ENCODE results near the gene KLHL42.
"Not testable (repeated sequence)": the region's sequence is repeated elsewhere in the genome, so short reads cannot be mapped to it uniquely, and the experiment has no call there.

Gene KLHL42

GRCh38 chr12:27843714-27844245 is 63.7 kb downstream of the KLHL42 start:
- ChIA-PET POLR2A (no interaction called here), CTCF (interaction anchor here (0.6 kb wide), 1 partner anchor 53 kb away, joined by 3 read pairs; no protein-coding TSS in a partner anchor)
- no peak for DNase-seq (ENCODE audit: extremely low spot score)
- TF ChIP-seq SUZ12 (IDR thresholded peaks at IDR 0.05), result no peak
- no peak for TF ChIP-seq TARDBP (IDR thresholded peaks at IDR 0.05)
- no peak for TF ChIP-seq FOXK2 (IDR thresholded peaks at IDR 0.05)
- no peak for TF ChIP-seq CTBP1 (IDR thresholded peaks at IDR 0.05; ENCODE audit: borderline replicate concordance)
- TF ChIP-seq SP1 (IDR thresholded peaks at IDR 0.05), result no peak
- no peak for TF ChIP-seq ARNT (IDR thresholded peaks at IDR 0.05)
- TF ChIP-seq, protein P1, sequence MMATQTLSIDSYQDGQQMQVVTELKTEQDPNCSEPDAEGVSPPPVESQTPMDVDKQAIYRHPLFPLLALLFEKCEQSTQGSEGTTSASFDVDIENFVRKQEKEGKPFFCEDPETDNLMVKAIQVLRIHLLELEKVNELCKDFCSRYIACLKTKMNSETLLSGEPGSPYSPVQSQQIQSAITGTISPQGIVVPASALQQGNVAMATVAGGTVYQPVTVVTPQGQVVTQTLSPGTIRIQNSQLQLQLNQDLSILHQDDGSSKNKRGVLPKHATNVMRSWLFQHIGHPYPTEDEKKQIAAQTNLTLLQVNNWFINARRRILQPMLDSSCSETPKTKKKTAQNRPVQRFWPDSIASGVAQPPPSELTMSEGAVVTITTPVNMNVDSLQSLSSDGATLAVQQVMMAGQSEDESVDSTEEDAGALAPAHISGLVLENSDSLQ (IDR thresholded peaks at IDR 0.05), result 0 out of 2 replicates have a peak, but pooled peaks have one; percentile 19

- DNase-seq (ENCODE audit: extremely low spot score), result no peak
- TF ChIP-seq SUZ12 (IDR thresholded peaks at IDR 0.05), result no peak
- no peak for TF ChIP-seq ELF4 (IDR thresholded peaks at IDR 0.05)
- TF ChIP-seq, protein P1 (IDR thresholded peaks at IDR 0.05), result no peak
- no peak for TF ChIP-seq L3MBTL2 (conservative IDR thresholded peaks at IDR 0.05)
- no peak for TF ChIP-seq ZNF384 (IDR thresholded peaks at IDR 0.05)
- TF ChIP-seq FOXA1 (IDR thresholded peaks at IDR 0.05), result no peak
- TF ChIP-seq ARNT (IDR thresholded peaks at IDR 0.05), result no peak
- ChIA-PET POLR2A (no interaction called here), CTCF (interaction anchor here (0.6 kb wide), 2 partner anchors 52 to 1921 kb away, joined by 3 read pairs; no protein-coding TSS in a partner anchor)
Measured at GRCh38 chr12:27844366-27845090, 64.5 kb downstream of the KLHL42 start.

GRCh38 chr12:27845187-27845586 is 65.2 kb downstream of the KLHL42 start:
- TF ChIP-seq CTBP1 (IDR thresholded peaks at IDR 0.05; ENCODE audit: borderline replicate concordance) (no peak), SUZ12 (IDR thresholded peaks at IDR 0.05) (no peak), ARNT (IDR thresholded peaks at IDR 0.05) (no peak), NFRKB (IDR thresholded peaks at IDR 0.05) (no peak), HDGF (IDR thresholded peaks at IDR 0.05; ENCODE audit: borderline replicate concordance) (no peak), ELF4 (IDR thresholded peaks at IDR 0.05) (no peak), ZNF384 (IDR thresholded peaks at IDR 0.05) (no peak), L3MBTL2 (conservative IDR thresholded peaks at IDR 0.05) (no peak), LEF1 (IDR thresholded peaks at IDR 0.05; ENCODE audit: borderline replicate concordance) (no peak), TARDBP (IDR thresholded peaks at IDR 0.05) (no peak), FOXK2 (IDR thresholded peaks at IDR 0.05) (no peak), SP1 (IDR thresholded peaks at IDR 0.05) (no peak), FOXA1 (IDR thresholded peaks at IDR 0.05) (no peak), BHLHE40 (IDR thresholded peaks at IDR 0.05; ENCODE audit: borderline replicate concordance) (no peak), FOXM1 (IDR thresholded peaks at IDR 0.05; ENCODE audit: borderline replicate concordance) (no peak)
- TF ChIP-seq, protein P1 (IDR thresholded peaks at IDR 0.05), result no peak
- no peak for DNase-seq (ENCODE audit: extremely low spot score)
- ChIA-PET CTCF (interaction anchor here (0.6 kb wide), 1 partner anchor 1920 kb away, joined by 3 read pairs; no protein-coding TSS in a partner anchor), POLR2A (no interaction called here)

- POLR2A ChIA-PET; CTCF ChIA-PET; DNase-seq (ENCODE audit: extremely low spot score): not testable (repeated sequence)
Measured at GRCh38 chr12:27845706-27846105, 65.7 kb downstream of the KLHL42 start.

DNA sequence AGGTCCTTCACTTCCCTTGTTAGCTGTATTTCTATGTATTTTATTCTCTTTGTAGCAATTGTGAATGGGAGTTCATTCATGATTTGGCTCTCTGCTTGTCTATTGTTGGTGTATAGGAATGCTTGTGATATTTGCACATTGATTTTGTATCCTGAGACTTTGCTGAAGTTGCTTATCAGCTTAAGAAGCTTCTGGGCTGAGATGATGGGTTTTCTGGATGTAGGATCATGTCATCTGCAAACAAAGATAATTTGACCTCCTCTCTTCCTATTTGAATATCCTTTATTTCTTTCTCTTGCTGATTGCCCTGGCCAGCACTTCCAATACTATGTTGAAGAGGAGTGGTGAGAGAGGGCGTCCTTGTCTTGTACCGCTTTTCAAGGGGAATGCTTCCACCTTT is 67.3 kb downstream of the KLHL42 start:
- CTCF ChIA-PET, POLR2A ChIA-PET: not testable (repeated sequence)

DNA sequence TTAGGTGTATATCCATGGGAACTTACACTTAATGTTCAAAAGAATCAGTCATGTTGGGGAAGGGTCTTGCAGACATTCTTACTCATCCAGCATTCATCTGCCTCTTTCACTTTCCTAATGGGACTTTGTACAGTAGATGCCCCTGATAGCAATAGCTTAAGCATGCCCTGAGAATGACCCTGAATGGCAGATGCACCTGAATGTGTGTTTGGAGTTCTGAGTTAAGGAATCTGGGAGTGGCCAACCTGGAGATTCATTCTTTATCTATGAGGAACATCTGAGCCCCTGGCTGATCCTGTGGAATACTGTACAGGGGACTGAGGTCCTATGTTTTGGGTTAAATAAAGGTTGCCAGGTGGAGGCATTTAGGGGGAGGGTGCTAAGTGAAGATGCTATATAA is 71.3 kb downstream of the KLHL42 start:
- CTCF ChIA-PET, result no interaction called here
- TF ChIP-seq L3MBTL2 (conservative IDR thresholded peaks at IDR 0.05) (no peak), TARDBP (IDR thresholded peaks at IDR 0.05) (no peak), ELF4 (IDR thresholded peaks at IDR 0.05) (no peak), CTBP1 (IDR thresholded peaks at IDR 0.05; ENCODE audit: borderline replicate concordance) (no peak), HDGF (IDR thresholded peaks at IDR 0.05; ENCODE audit: borderline replicate concordance) (no peak), ARNT (IDR thresholded peaks at IDR 0.05) (no peak), FOXK2 (IDR thresholded peaks at IDR 0.05) (no peak)
- DNase-seq (ENCODE audit: extremely low spot score), result no peak
- POLR2A ChIA-PET, result no interaction called here

More for the DNA sequence above, 67.3 kb downstream of the KLHL42 start:
- DNase-seq (ENCODE audit: extremely low spot score), result not testable (repeated sequence)

GRCh38 chr12:27852117-27852516 is 72.1 kb downstream of the KLHL42 start:
- POLR2A ChIA-PET, result no interaction called here
- TF ChIP-seq L3MBTL2 (conservative IDR thresholded peaks at IDR 0.05) (no peak), NFRKB (IDR thresholded peaks at IDR 0.05) (no peak), HDGF (IDR thresholded peaks at IDR 0.05; ENCODE audit: borderline replicate concordance) (no peak), ARNT (IDR thresholded peaks at IDR 0.05) (no peak), SUZ12 (IDR thresholded peaks at IDR 0.05) (no peak), ZNF384 (IDR thresholded peaks at IDR 0.05) (no peak), BHLHE40 (IDR thresholded peaks at IDR 0.05; ENCODE audit: borderline replicate concordance) (no peak), LEF1 (IDR thresholded peaks at IDR 0.05; ENCODE audit: borderline replicate concordance) (no peak), TARDBP (IDR thresholded peaks at IDR 0.05) (no peak), FOXM1 (IDR thresholded peaks at IDR 0.05; ENCODE audit: borderline replicate concordance) (no peak), FOXA1 (IDR thresholded peaks at IDR 0.05) (no peak), ELF4 (IDR thresholded peaks at IDR 0.05) (no peak), SP1 (IDR thresholded peaks at IDR 0.05) (no peak)
- DNase-seq (ENCODE audit: extremely low spot score), result no peak
- CTCF ChIA-PET, result no interaction called here

Measured in HEK293T (cell line).